ENCODE measurements around the gene LIF.
"Not testable (repeated sequence)": the region's sequence is repeated elsewhere in the genome, so short reads cannot be mapped to it uniquely, and the experiment has no call there.

LIF gene

GRCh38 chr22:30238136-30238535 lies 8.4 kb downstream of the LIF start:
- TF ChIP-seq CTCF (IDR thresholded peaks at IDR 0.05; ENCODE audit: borderline replicate concordance, control extremely low read depth, extremely low read depth, insufficient read depth, missing control alignments), result no peak
- in situ Hi-C loops (cut with MboI; ENCODE audit: low sequenced_read_pairs, unreplicated experiment), result no loop called here
- DNase-seq (ENCODE audit: low spot score), result no peak

- in situ Hi-C loops (cut with MboI; ENCODE audit: low sequenced_read_pairs, unreplicated experiment), result no loop called here
- DNase-seq (ENCODE audit: low spot score), result no peak
- TF ChIP-seq CTCF (IDR thresholded peaks at IDR 0.05; ENCODE audit: borderline replicate concordance, control extremely low read depth, extremely low read depth, insufficient read depth, missing control alignments), result no peak
Observed at GRCh38 chr22:30236875-30237274, 9.7 kb downstream of the LIF start.

DNA sequence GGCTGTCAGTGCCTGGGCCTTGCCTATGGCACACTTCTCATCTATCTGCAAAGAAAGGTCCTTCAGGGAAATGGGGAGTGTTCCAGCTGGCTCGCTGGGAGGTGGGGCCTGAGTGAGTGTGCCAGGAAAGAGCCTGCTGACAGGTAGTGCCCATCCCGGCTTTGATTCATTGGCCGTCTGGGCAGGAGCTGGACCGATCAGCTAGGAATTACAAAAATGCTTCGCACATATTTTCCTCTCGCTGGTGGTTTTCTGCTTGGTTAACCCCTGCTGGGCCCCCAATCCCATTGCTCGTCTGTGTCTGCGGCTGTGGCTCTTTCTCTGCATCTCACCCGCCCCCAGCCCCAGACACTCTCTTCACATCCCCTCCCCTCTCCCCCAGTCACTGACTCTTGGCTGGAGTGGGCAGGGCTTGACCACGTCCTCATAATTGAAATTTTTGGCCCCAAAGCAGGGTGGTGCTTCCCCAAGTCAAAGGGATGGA lies 10.8 kb downstream of the LIF start:
- TF ChIP-seq CTCF (IDR thresholded peaks at IDR 0.05; ENCODE audit: borderline replicate concordance, control extremely low read depth, extremely low read depth, insufficient read depth, missing control alignments), result no peak
- no peak for DNase-seq (ENCODE audit: low spot score)
- in situ Hi-C loops (cut with MboI; ENCODE audit: low sequenced_read_pairs, unreplicated experiment), result no loop called here

GRCh38 chr22:30234786-30235470 lies 11.6 kb downstream of the LIF start:
- in situ Hi-C loops (cut with MboI; ENCODE audit: low sequenced_read_pairs, unreplicated experiment), result no loop called here
- no peak for TF ChIP-seq CTCF (IDR thresholded peaks at IDR 0.05; ENCODE audit: borderline replicate concordance, control extremely low read depth, extremely low read depth, insufficient read depth, missing control alignments)
- DNase-seq (ENCODE audit: low spot score), result no peak

DNA sequence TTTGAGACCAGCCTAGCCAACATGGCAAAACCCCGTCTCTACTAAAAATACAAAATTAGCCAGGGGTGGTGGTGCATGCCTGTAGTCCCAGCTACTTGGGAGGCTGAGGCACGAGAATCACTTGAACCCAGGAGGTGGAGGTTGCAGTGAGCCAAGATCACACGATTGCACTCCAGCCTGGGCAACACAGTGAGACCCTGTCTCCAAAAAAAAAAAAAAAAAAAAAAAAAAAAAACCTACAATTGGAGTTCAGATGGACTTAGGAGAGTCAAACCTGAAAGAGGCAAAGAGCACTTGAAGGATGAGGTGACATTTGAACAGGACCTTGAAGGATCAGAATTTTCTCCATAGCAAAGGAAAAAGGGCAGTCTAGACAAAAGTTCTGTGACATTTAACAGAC lies 12.2 kb downstream of the LIF start:
- in situ Hi-C loops (cut with MboI; ENCODE audit: low sequenced_read_pairs, unreplicated experiment); DNase-seq (ENCODE audit: low spot score): not testable (repeated sequence)

- DNase-seq (ENCODE audit: low spot score), result no peak
- in situ Hi-C loops (cut with MboI; ENCODE audit: low sequenced_read_pairs, unreplicated experiment), result no loop called here
- TF ChIP-seq CTCF (IDR thresholded peaks at IDR 0.05; ENCODE audit: borderline replicate concordance, control extremely low read depth, extremely low read depth, insufficient read depth, missing control alignments), result no peak
Observed at GRCh38 chr22:30233582-30233981, 13.0 kb downstream of the LIF start.

DNA sequence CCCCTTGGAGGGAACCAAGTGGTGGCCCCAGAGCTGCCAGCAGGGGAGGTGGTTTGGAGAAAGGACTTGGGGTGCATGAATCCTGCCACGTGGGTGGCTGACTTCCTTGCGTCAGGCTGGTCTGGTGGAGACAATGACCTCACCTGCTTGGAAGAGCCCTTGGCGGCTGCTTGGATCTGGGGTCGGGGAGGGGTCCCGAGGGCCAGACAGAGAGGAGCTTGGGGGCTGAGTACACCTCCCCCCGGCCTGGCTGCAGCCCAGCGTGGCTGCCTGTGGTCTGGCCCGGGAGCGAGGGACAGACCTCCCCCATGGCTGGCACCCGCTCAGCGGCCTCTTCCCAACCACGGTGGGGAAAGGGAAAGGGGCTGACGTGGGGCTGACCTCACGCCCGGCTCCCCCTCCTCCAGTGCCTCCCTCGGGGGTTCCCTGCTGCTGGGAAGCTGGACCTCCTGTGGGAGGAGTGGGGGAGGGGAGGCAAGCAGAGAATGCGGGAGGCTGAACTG lies 13.8 kb downstream of the LIF start:
- no peak for DNase-seq (ENCODE audit: low spot score)
- in situ Hi-C loops (cut with MboI; ENCODE audit: low sequenced_read_pairs, unreplicated experiment), result no loop called here
- no peak for TF ChIP-seq CTCF (IDR thresholded peaks at IDR 0.05; ENCODE audit: borderline replicate concordance, control extremely low read depth, extremely low read depth, insufficient read depth, missing control alignments)
